ENCODE results near the gene CPOX. TPM values are rescaled to one million over a fixed set of nuclear protein-coding genes. Genes with fewer than 3 reads are reported as not detected.

CPOX gene
- total RNA-seq, 1 donor from 2014 or later, result 18.6 TPM

DNA sequence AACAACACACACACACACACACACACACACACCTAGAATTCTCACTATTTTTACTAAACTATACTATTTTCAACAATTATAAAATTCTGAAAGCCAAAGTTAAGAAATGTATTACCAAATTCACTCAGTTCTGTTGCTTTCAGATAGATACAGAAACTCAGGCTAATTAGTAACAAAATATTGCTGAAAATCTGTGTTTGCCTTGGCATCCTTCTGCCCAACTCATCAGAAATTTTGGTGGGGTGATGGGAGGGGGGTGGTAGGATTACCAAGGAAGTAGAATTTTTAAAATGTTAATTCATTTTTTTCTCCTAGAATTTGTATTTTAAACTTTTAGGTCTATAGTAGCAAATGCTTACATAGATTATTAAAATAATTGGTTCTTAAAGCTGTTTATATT, 2.7 kb upstream of the CPOX start:
- no peak for DNase-seq

GRCh38 chr3:98594628-98595324, 1.4 kb upstream of the CPOX start:
- no peak for DNase-seq

- DNase-seq, result no peak
Observed at GRCh38 chr3:98592345-98592935, 971 bp downstream of the CPOX start.

- no peak for DNase-seq
Observed at GRCh38 chr3:98589331-98590036, 3.9 kb downstream of the CPOX start.

DNA sequence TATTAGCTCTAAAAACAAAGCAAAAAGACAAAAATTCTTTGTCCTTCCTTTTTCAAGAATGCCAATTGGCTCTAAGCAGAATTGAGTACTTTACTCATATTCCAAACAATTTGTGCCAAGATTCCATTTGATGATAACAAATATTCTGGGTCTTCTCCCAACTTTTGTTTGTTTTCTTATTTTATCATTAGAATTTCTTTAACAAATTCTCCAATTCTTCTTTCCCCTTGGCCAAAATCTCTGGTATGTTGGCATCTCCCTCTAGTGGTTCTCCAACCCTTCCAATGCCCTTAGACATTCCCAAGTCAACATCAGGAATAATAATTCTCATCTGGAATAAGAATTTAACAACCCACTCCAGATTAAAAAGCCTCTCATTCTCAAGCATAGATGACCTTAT, 5.3 kb downstream of the CPOX start:
- DNase-seq, result no peak

- DNase-seq, result no peak
Observed at GRCh38 chr3:98587654-98588053, 5.8 kb downstream of the CPOX start.

- DNase-seq, result no peak
Observed at GRCh38 chr3:98584547-98584946, 8.9 kb downstream of the CPOX start.

GRCh38 chr3:98583766-98584165, 9.6 kb downstream of the CPOX start:
- no peak for DNase-seq

DNA sequence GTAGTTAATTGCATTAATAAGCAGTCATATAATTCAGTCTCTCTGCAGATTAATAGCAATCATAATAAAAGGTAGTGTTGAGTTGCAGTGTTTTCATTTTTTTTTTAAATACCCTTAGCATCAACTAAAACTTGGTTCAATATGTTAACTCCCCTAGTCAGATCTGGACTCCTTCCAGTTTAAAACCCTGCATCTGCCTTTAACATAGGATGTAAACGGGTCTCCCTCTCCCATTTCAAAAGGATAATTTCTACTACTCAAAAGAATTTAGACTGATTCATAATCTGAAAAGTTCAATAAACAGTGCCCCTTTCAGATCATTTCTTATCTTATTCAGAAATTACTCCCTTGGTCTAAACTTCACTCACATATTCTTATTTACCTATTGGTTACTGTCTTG, 11.4 kb downstream of the CPOX start:
- no peak for DNase-seq

DNA sequence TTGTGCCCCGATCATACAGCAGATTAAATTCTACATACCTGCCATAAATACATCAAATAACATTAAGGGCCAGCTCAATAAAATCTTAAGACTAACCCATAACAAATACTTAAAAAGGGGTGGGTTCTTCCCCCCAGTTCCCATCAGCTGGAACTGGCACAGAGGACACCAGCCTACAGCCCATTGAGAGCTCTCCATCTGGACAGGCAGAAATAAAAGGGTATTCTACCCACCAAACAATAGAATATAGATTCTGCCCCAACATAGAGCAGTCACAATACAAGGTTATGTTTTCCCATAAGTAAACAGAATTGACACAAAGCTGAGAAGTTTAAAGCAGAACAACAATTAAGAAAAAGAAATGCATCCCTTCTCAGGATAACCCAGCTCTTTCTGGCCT, 11.9 kb downstream of the CPOX start:
- no peak for DNase-seq

GRCh38 chr3:98580401-98581386, 12.7 kb downstream of the CPOX start:
- DNase-seq, result no peak

- DNase-seq, result no peak
Observed at GRCh38 chr3:98577178-98577895, 16.1 kb downstream of the CPOX start.

- DNase-seq, result no peak
Observed at GRCh38 chr3:98574132-98574531, 19.3 kb downstream of the CPOX start.

- no peak for DNase-seq
Observed at GRCh38 chr3:98573181-98573728, 20.2 kb downstream of the CPOX start.

- DNase-seq, result no peak
Observed at GRCh38 chr3:98568402-98568801, 25.0 kb downstream of the CPOX start.

GRCh38 chr3:98567666-98568270, 25.6 kb downstream of the CPOX start:
- DNase-seq, result no peak

GRCh38 chr3:98565843-98566242, 27.6 kb downstream of the CPOX start:
- DNase-seq, result no peak

DNA sequence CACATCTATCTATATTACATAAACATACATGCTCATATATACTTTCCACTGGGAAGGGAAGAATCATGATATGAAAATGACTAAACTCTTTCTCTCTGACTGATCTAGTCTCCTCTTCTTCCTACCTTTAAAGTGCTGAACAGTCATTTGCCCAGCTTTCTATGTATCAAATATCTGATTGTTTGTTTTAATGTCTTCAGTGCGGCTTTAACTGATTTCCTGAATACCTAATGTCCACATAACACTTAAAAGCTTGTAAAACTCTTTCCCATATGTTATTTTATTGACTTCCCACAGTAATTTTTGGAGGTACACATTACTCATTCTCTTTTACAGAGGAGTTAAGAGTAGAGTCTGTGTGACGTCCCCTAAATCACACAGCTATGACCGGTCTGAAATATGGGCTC, 28.2 kb downstream of the CPOX start:
- DNase-seq, result no peak

GRCh38 chr3:98564282-98565005, 29.0 kb downstream of the CPOX start:
- no peak for DNase-seq

DNA sequence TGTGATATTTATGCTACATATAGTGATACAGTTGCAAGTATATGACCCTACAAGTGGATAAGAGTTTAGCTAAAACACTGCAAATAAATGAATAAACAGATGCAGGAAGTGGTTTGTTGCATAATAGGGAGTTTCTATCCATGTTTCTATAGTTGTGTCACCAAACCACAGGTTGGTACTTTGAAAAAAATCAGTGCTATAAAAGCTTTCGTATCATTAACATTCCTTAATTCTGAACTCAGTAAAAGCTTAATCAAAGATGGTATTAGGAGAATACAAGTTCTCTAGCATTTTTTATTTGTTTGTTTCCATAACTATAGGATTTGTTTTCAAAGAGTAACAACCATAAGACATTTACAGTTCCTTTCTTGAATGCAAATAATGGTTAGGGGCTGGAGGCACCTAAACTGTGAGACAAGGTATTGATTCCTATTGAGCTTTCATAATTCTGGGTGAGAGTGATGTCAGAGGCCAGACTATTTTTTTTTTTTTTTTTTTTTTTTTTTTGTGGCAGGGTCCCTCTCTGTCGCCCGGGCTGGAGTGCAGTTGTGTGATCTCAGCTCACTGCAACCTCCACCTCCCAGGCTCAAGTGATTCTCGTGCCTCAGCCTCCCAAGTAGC, 29.6 kb downstream of the CPOX start:
- DNase-seq, result no peak

Data from tongue (tissue), 2 donors.